GM19240 (cell line): ENCODE results near the gene TSPAN12.

ENCODE experiments used
- DNase-seq: peaks from one replicate; pipeline ENCODE4 v3.0.0; 2011; ENCODE audit warnings: low spot score; ENCODE audit not compliant: insufficient read length

TSPAN12 gene

DNA sequence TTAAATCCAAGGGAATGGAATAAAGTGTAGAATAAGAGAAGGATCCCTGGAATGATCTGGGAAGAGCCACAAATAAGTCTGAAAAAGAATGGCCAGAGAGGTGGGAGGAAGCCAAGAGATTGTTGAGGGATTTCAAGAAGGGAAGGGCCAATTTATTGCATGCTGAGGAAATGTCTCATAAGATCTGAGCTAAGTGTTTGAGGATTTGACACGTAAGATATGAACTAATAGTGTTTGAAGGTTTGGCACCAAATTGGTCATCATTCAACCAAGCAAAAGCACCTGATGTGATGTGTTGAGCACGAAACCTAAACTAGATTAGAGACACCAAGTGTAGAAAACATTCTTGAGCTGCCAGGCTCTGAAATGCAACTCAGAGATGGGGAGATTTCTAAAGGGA is 97.9 kb downstream of the TSPAN12 start:
- no peak for DNase-seq

DNA sequence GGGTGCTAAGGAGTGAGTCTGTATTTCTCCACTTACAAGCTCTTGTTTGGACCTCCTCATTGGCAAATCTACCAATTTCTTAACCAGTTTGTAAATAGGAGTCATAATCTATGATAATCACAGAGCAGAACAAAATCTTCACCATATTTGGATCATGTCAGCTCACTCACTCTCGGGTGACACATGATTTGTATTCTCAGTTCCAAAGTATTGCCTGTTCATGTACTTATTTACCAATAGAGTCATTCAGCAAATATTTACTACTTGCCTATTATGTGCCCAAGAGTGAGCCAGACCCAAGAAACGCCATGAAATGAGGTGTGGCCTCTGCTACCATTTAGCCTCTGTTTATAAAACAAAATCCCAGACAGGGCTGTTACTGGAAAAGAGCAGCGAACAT is 114.8 kb downstream of the TSPAN12 start:
- no peak for DNase-seq

DNA sequence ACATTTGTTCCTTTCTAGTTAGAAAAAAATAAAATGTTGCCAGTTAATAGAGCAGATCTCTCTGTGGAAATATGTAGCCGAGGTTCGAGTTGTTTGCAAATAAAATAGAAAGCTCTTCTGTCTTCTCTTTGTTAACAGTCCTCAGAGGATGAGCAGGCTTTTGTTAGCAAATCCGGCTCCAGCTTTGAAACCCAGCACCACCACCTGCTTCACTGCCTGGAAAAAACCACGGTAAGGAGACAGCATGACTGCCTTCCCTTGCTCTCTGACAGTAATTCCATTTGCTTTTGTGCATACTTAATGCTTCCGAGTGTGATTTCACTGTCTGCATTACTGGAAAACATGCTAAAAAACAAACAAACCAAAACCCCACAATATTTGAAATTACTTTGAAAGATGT is 115.6 kb downstream of the TSPAN12 start:
- DNase-seq, result no peak

DNA sequence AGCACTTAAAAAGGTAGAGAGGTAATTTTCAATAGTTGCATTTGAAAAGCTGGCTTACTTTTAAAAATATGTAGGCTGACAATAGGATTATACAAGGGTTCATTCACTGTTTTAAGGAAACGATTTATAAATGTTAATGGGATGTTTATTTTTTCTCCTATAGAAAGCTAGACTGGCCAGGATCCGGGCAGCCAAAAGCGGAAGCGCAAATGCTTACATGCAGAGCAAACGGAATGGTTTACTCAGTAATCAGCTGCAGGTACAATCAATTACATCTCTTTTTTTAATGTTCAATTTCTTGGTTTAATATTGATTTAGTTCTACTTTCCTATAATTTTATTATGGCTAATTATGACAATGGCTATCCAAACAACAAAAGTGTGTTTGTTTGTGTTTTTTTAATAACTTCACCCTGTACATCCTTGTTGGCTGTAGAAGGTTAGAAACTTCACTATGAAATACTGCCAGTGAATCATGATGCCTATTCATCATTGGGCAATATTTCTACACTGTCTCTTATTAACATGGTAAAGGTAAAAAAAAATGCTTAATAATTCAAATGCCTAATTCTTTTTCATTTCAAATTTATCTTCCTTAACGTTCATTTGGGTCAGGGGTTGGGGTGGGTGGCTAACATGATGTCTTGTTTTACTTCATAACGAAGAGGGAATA is 116.4 kb downstream of the TSPAN12 start:
- DNase-seq, result no peak

DNA sequence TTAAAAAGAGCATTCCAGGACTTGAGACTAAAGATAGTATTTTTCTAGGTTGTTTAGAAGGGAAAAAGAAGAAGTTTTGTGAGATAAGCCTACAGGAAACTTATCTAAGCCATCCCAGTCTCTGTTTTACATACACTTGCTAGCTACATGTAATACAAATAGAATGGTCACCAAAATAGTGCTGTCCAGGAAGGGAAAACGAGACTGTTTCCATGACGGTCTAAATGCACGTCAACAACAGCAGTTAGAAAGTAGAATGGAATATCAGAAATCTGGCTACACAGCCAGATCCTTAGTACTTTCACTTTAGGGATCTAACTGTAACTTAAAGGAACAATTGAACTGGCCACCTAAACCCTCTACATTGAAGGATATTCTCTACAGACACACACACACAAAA is 117.6 kb downstream of the TSPAN12 start:
- no peak for DNase-seq

DNA sequence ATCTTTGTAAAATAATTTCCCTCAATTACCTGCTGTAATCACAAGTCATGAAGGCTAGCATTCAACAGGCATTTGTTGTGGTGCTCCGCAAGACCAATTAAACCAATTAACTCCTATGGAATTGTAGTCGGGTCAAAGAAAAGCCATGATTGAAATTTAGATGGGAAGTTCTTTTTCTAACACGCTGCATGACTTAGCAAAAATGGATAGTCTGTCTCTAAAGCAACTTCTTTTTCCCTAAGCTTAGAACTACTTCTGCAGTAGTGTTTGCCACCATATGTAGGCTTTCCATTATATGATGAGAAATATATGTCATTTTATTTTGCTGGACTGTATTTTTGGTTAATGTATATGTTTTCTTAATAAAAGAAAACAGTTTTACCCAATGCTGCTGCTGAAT is 119.1 kb downstream of the TSPAN12 start:
- no peak for DNase-seq
